HepG2 (cell line): ENCODE data around the gene KCNK7. TPM values are rescaled to one million over a fixed set of nuclear protein-coding genes. Genes with fewer than 3 reads are reported as not detected.

ENCODE experiments used
- ATAC-seq: fragments of 200-7000 bp; cut with Tn5 transposase; 3 replicates; pipeline ENCODE4 v1.9.1; 2020; ENCODE audit warnings: mild to moderate bottlenecking, moderate library complexity
- BruUV-seq: library from RNA; stranded (reverse); fragments of 400-500 nt; replicated peaks from 2 replicates; lab custom pipeline; 2021; lab: Mats Ljungman, UMichigan
- CTCF ChIA-PET: fragments of 300-600 bp; formaldehyde crosslinking; extraction: SDS; loops from one replicate; lab custom pipeline; 2021; ENCODE audit warnings: low total read pairs, inconsistent platforms, low intra/inter-chr PET ratio; lab: Yijun Ruan, JAX
- POLR2A ChIA-PET: fragments of 350-600 bp; sonication (Branson Sonifier 250); formaldehyde crosslinking; loops from one replicate; lab custom pipeline; 2020; ENCODE audit warnings: antibody characterized with exemption, inconsistent platforms; lab: Yijun Ruan, JAX
- DNase-seq: peaks from one replicate; pipeline ENCODE4 v3.0.0-alpha.2; 2015; ENCODE audit warnings: low spot score
- FAIRE-seq: peaks from 3 replicates; lab custom pipeline; 2011; peaks lifted over from hg19 to GRCh38; lab: Jason Lieb, UNC
- H2AFZ ChIP-seq: one replicate; pipeline ENCODE4 v1.6.1; 2011; ENCODE audit warnings: low read length, inconsistent platforms
- H3K27ac ChIP-seq: fragments of 300-600 bp; 3 replicates; pipeline ENCODE4 v1.8.0; 2011; ENCODE audit warnings: mixed run types, mild to moderate bottlenecking, mixed read lengths, low read length, inconsistent platforms; ENCODE audit not compliant: insufficient read depth; ENCODE audit errors: extremely low read length
- H3K27me3 ChIP-seq, 2 experiments: fragments of 200-600 bp in 1 of 2; 2 replicates in 1 of 2; 3 replicates in 1 of 2; pipeline versions ENCODE4 v1.6.0 to v1.8.0; 2011; ENCODE audit warnings: low read length in 2 of 2, mild to moderate bottlenecking in 2 of 2, moderate library complexity in 2 of 2, inconsistent platforms in 1 of 2; ENCODE audit not compliant: insufficient read depth in 2 of 2, control insufficient read depth in 1 of 2
- H3K36me3 ChIP-seq, 2 experiments: fragments of 200-600 bp in 1 of 2; replicated peaks in 1 of 2; 2 replicates in 1 of 2; 3 replicates in 1 of 2; pipeline versions ENCODE4 v1.5.1 to v1.8.0; 2011; ENCODE audit warnings: low read length in 2 of 2, inconsistent platforms in 1 of 2; ENCODE audit not compliant: insufficient read depth in 2 of 2, control insufficient read depth in 1 of 2
- H3K4me1 ChIP-seq: 2 replicates; pipeline ENCODE4 v1.5.1; 2012; ENCODE audit warnings: low read length, inconsistent platforms; ENCODE audit not compliant: insufficient read depth
- H3K4me2 ChIP-seq: 2 replicates; pipeline ENCODE4 v1.6.0; 2011; ENCODE audit warnings: low read depth, low read length, inconsistent platforms
- H3K4me3 ChIP-seq, 3 experiments: fragments of 200-600 bp in 1 of 3; sonication (generic), shearing (Covaris generic) in 1 of 3; replicated peaks in 1 of 3; 2 replicates each; pipeline ENCODE4 v1.5.1; 2011 to 2016; ENCODE audit warnings: low read length in 3 of 3, inconsistent platforms in 2 of 3, low read depth in 2 of 3, mild to moderate bottlenecking in 2 of 3, control low read depth in 1 of 3, mixed read lengths in 1 of 3; ENCODE audit not compliant: insufficient read depth in 1 of 3
- H3K79me2 ChIP-seq: one replicate; pipeline ENCODE4 v1.6.1; 2011; ENCODE audit warnings: low read length, inconsistent platforms; ENCODE audit not compliant: insufficient read depth
- H3K9ac ChIP-seq: 2 replicates; pipeline ENCODE4 v1.6.0; 2011; ENCODE audit warnings: mild to moderate bottlenecking, low read depth, low read length, inconsistent platforms; ENCODE audit not compliant: insufficient read depth
- H3K9me3 ChIP-seq: 2 replicates; pipeline ENCODE4 v1.5.1; 2012; ENCODE audit warnings: mild to moderate bottlenecking, low read length
- H4K20me1 ChIP-seq: 2 replicates; pipeline ENCODE4 v1.6.0; 2011; ENCODE audit warnings: inconsistent platforms, mild to moderate bottlenecking, low read length, moderate library complexity; ENCODE audit not compliant: insufficient read depth
- ELF1 ChIP-seq: sonication (generic); formaldehyde crosslinking; IDR thresholded peaks from 2 replicates; pipeline ENCODE4 v1.4.0; 2020; ENCODE audit warnings: missing genetic modification reagents
- GABPA ChIP-seq, 2 experiments: IDR thresholded peaks; 2 replicates each; pipeline ENCODE4 v1.6.1; 2011 to 2016; ENCODE audit warnings: low read depth in 2 of 2, low read length in 1 of 2, missing biosample characterization in 1 of 2, missing genetic modification characterization in 1 of 2
- MTA1 ChIP-seq: sonication (generic); formaldehyde crosslinking; IDR thresholded peaks from 2 replicates; pipeline ENCODE4 v1.4.0; 2020; ENCODE audit warnings: missing genetic modification reagents, mild to moderate bottlenecking, borderline replicate concordance
- RBAK ChIP-seq: sonication (generic); formaldehyde crosslinking; IDR thresholded peaks from 2 replicates; pipeline ENCODE4 v1.5.1; 2020; ENCODE audit warnings: mild to moderate bottlenecking, missing genetic modification reagents
- ZNF263 ChIP-seq: sonication (generic); formaldehyde crosslinking; IDR thresholded peaks from 2 replicates; pipeline ENCODE4 v1.4.0; 2020; ENCODE audit warnings: missing genetic modification reagents
- ZNF446 ChIP-seq: sonication (generic); formaldehyde crosslinking; IDR thresholded peaks from 2 replicates; pipeline ENCODE4 v1.5.0; 2020; ENCODE audit warnings: mild to moderate bottlenecking, missing genetic modification reagents
- ZNF550 ChIP-seq: sonication (generic); formaldehyde crosslinking; IDR thresholded peaks from 2 replicates; pipeline ENCODE4 v1.4.0; 2020; ENCODE audit warnings: mild to moderate bottlenecking, missing genetic modification reagents, borderline replicate concordance
- ZNF556 ChIP-seq: sonication (generic); formaldehyde crosslinking; IDR thresholded peaks from 2 replicates; pipeline ENCODE4 v1.4.0; 2020; ENCODE audit warnings: mild to moderate bottlenecking, missing genetic modification reagents, borderline replicate concordance
- ZNF646 ChIP-seq: sonication (generic); formaldehyde crosslinking; IDR thresholded peaks from 2 replicates; pipeline ENCODE4 v1.9.0; 2021; ENCODE audit warnings: mild to moderate bottlenecking, missing genetic modification reagents
- ZNF709 ChIP-seq: sonication (generic); formaldehyde crosslinking; IDR thresholded peaks from 2 replicates; pipeline ENCODE4 v1.5.0; 2020; ENCODE audit warnings: mild to moderate bottlenecking, missing genetic modification reagents
- ZSCAN21 ChIP-seq: sonication (generic); formaldehyde crosslinking; IDR thresholded peaks from 2 replicates; pipeline ENCODE4 v1.8.0; 2022; ENCODE audit warnings: mild to moderate bottlenecking, missing genetic modification reagents, moderate library complexity, borderline replicate concordance
- WGBS: methylation state at CpG from one replicate; pipeline ENCODE4 v1.1.6; 2017; ENCODE audit warnings: low lambda C conversion rate; 5-methylcytosine and 5-hydroxymethylcytosine counted together
- in situ Hi-C: cut with HindIII; loops from 2 replicates; pipeline ENCODE4 v1.10.0; 2017; ENCODE audit warnings: low pct_unique_long_range_greater_than_20kb; ENCODE audit not compliant: extremely low pct_ligation_motif_present
- intact Hi-C: fragments of 100-400 bp; cut with micrococcal nuclease; formaldehyde crosslinking; loops from one replicate; pipeline ENCODE4 v1.10.0; 2022; ENCODE audit not compliant: unreplicated experiment
- polyA plus RNA-seq, 8 experiments: library from polyadenylated mRNA; depleted of rRNA in 3 of 8; stranded (reverse) in 7 of 8; unstranded in 1 of 8; fragments of >200 nt; fragmentation: Illumina TruSeq in 4 of 8; extraction: Trizol in 4 of 8; gene quantifications; 2 replicates each; pipeline versions ENCODE4 v1.2.1 to v1.2.3, GENCODE V29; 2011 to 2016; ENCODE audit warnings: low read depth in 4 of 8, missing spikeins in 1 of 8, mixed read lengths in 1 of 8; ENCODE audit not compliant: insufficient read depth in 1 of 8
- total RNA-seq, 5 experiments: library from RNA; depleted of rRNA; stranded (reverse); fragments of >200 nt; fragmentation: Illumina TruSeq; extraction: Trizol; gene quantifications; 2 replicates each; pipeline ENCODE4 v1.2.3, GENCODE V29; 2016; ENCODE audit warnings: low read depth in 1 of 5
- TF ChIP-seq, protein P1 (sequence below): sonication (generic); formaldehyde crosslinking; IDR thresholded peaks from 2 replicates; pipeline ENCODE4 v1.4.0; 2020; ENCODE audit warnings: missing genetic modification reagents

The KCNK7 gene
- total and polyA plus RNA-seq, 2 of the 13 experiments (the other 11 are each of a cell fraction or from before 2014, with no cell fraction given), result 0.11 TPM; not detected in 1

GRCh38 chr11:65643971-65644370 is 48.4 kb upstream of the KCNK7 start:
- intact Hi-C loops, result no loop called here
- no peak overlapping the region for H3K4me2 ChIP-seq
- H3K9ac ChIP-seq, result no peak overlapping the region
- peaks cover 23% of the 10 kb centered on the region for H3K4me1 ChIP-seq
- no peak overlapping the region for H2AFZ ChIP-seq
- DNase-seq (no peak), ATAC-seq (peak; percentile 6; the same call in 2 of the 3 replicates), FAIRE-seq (no peak)
- no peak overlapping the region for H3K4me3 ChIP-seq
- no peaks in the 10 kb centered on the region for H3K79me2 ChIP-seq
- 32% methylated on average over 6 of the region's 6 CpGs for WGBS
- ChIA-PET POLR2A (interaction anchor here (1.7 to 2.8 kb wide), 2 partner anchors 9 to 27 kb away, joined by 11 to 19 read pairs; no protein-coding TSS in a partner anchor), CTCF (no interaction called here)
- in situ Hi-C loops, result no loop called here
- no peaks in the 10 kb centered on the region for H3K36me3 ChIP-seq
- H3K9me3 ChIP-seq, result no peaks in the 10 kb centered on the region
- H4K20me1 ChIP-seq, result no peaks in the 10 kb centered on the region
- no peak overlapping the region for H3K27ac ChIP-seq
- BruUV-seq, result no TSS peak
- H3K27me3 ChIP-seq, result no peaks in the 10 kb centered on the region
- no peak for TF ChIP-seq ZNF556 (CRISPR knock-in tag)
- TF ChIP-seq MTA1, result no peak
- TF ChIP-seq ZNF263 (CRISPR knock-in tag), result no peak
- no peak for TF ChIP-seq ZNF646 (CRISPR knock-in tag)
- TF ChIP-seq, protein P1, sequence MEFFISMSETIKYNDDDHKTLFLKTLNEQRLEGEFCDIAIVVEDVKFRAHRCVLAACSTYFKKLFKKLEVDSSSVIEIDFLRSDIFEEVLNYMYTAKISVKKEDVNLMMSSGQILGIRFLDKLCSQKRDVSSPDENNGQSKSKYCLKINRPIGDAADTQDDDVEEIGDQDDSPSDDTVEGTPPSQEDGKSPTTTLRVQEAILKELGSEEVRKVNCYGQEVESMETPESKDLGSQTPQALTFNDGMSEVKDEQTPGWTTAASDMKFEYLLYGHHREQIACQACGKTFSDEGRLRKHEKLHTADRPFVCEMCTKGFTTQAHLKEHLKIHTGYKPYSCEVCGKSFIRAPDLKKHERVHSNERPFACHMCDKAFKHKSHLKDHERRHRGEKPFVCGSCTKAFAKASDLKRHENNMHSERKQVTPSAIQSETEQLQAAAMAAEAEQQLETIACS (CRISPR knock-in tag), result no peak
- no peak for TF ChIP-seq ZNF446 (CRISPR knock-in tag)
- TF ChIP-seq ZNF709 (CRISPR knock-in tag), result no peak
- no peak for TF ChIP-seq ZNF550 (CRISPR knock-in tag)
- TF ChIP-seq ZSCAN21 (CRISPR knock-in tag), result no peak
- TF ChIP-seq GABPA (IDR thresholded peaks at IDR 0.05; ENCODE audit: low read depth, low read length), result no peak
- no peak for TF ChIP-seq GABPA (CRISPR knock-in tag; IDR thresholded peaks at IDR 0.05; ENCODE audit: low read depth)
- no peak for TF ChIP-seq RBAK (CRISPR knock-in tag)
- no peak for TF ChIP-seq ELF1 (CRISPR knock-in tag)
- TF ChIP-seq, all 625 proteins: peak for 0
